ENCODE measurements around the gene GOLGA8J.
"Not testable (repeated sequence)": the region's sequence is repeated elsewhere in the genome, so short reads cannot be mapped to it uniquely, and the experiment has no call there.

DNA sequence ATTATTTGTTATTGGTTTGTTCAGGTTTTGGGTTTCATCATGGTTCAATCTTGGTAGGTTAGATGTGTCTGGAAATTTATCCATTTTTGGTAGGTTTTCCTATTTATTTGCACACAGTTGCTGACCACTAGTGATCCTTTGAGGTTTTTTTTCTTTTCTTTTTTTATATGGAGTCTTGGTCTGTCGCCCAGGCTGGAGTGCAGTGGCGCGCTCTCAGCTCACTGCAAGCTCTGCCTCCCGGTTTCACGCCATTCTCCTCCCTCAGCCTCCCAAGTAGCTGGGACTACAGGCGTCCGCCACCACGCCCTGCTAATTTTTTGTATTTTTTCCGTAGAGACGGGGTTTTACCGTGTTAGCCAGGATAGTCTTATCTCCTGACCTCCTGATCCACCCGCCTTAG, 20.1 kb downstream of the GOLGA8J start:
- TF ChIP-seq, protein P1, sequence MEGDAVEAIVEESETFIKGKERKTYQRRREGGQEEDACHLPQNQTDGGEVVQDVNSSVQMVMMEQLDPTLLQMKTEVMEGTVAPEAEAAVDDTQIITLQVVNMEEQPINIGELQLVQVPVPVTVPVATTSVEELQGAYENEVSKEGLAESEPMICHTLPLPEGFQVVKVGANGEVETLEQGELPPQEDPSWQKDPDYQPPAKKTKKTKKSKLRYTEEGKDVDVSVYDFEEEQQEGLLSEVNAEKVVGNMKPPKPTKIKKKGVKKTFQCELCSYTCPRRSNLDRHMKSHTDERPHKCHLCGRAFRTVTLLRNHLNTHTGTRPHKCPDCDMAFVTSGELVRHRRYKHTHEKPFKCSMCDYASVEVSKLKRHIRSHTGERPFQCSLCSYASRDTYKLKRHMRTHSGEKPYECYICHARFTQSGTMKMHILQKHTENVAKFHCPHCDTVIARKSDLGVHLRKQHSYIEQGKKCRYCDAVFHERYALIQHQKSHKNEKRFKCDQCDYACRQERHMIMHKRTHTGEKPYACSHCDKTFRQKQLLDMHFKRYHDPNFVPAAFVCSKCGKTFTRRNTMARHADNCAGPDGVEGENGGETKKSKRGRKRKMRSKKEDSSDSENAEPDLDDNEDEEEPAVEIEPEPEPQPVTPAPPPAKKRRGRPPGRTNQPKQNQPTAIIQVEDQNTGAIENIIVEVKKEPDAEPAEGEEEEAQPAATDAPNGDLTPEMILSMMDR (IDR thresholded peaks at IDR 0.05; ENCODE audit: poor library complexity, severe bottlenecking) = not testable (repeated sequence)
- not testable (repeated sequence) for TF ChIP-seq POLR2AphosphoS5 (IDR thresholded peaks at IDR 0.05); RAD21 (conservative IDR thresholded peaks at IDR 0.05); EZH2 (IDR thresholded peaks at IDR 0.05; ENCODE audit: borderline replicate concordance, insufficient read depth, low read length, poor library complexity, severe bottlenecking)

Data from neural cell (in vitro differentiated cells).